Measurements from ENCODE around the gene STXBP1.

The STXBP1 gene

GRCh38 chr9:127686461-127687393, 74.7 kb downstream of the STXBP1 start:
- peak in 3 of 58 donors; percentile 18 to 35 (median 18) for DNase-seq

- peak in 2 of 58 donors; percentile 23 to 31 for DNase-seq
Observed at GRCh38 chr9:127689329-127690000, 77.4 kb downstream of the STXBP1 start.

- peak in 1 of 58 donors; percentile 17 for DNase-seq
Observed at GRCh38 chr9:127690735-127691134, 78.7 kb downstream of the STXBP1 start.

GRCh38 chr9:127692071-127692470, 80.0 kb downstream of the STXBP1 start:
- DNase-seq, result no peak

DNA sequence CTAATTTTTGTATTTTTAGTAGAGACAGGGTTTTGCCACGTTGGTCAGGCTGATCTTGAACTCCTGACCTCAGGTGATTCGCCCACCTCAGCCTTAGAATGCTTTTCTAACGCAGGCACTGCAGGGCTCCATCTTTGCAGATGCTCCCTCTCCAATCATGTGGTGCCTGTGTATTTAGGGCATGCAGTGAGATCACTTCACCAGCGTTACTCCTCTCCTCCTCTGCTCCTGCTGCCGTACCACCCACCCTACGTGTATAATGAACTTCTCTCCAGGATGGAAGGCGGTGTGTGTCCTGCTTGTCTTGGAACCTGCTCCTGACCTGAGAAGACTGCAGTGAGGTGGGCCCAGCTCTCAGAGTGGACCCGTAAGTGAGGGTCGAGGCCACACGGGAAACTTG, 81.1 kb downstream of the STXBP1 start:
- DNase-seq, result peak in 24 of 58 donors; percentile 4 to 82 (median 39)

- DNase-seq, result no peak
Observed at GRCh38 chr9:127693697-127694096, 81.6 kb downstream of the STXBP1 start.

- no peak for DNase-seq
Observed at GRCh38 chr9:127694890-127695720, 83.0 kb downstream of the STXBP1 start.

DNA sequence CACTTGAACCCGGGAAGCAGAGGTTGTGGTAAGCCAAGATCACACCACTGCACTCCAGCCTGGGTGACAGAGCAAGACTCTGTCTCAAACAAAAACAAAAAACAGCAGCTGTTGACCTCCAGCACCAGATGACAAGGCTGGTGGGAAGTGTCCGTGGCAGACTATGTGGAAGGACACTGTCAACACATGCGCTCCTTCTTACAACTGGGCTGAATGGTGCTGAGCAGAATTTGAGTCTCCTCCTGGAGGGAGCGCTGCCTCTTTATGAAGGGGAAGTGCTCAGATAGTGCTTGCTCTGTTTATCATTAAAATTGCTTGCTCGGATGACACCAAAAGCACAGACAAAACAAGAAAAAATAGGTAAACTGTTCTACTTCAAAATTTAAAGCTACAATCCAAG, 85.5 kb downstream of the STXBP1 start:
- no peak for DNase-seq

DNA sequence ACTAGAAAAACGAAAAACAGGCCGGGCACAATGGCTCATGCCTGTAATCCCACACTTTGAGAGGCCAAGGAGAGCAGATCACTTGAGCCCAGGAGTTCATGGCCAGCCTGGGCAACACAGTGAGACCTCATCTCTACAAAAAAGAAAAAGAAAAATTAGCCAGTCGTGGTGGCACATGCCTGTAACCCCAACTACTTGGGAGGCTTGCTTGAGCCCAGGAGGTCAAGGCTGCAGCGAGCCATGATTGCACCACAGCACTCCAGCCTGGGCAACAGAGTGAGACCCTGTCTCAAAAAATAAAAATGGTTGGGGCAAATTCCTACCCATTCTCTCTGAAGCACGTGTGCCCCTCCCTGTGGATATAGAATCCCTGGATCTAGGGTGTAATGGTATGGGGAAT, 86.3 kb downstream of the STXBP1 start:
- no peak for DNase-seq

- DNase-seq, result peak; percentile 71 to 98 (median 94)
Observed at GRCh38 chr9:127698985-127699670, 87.1 kb downstream of the STXBP1 start.

DNA sequence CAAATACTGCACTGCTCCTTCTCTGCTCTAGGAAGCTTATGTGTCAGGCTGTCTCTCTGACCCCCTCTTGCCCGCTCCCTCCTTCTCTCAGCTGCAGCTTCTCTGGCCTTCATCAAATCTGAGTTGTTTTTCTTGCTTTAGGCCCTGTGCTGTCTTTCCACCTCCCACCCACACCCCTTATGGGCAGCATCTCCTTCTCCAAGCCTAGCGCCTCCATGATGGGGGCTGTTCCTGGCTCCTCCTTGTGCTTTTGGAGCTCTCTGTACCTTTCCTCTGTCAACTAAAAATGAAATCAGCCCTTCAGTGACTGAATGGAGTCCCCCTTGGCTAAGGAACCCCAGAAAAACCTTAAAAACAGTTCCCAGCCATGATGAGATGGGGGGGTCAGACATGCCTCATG, 88.1 kb downstream of the STXBP1 start:
- DNase-seq, result peak in 24 of 58 donors; percentile 8 to 76 (median 45)

- no peak for DNase-seq
Observed at GRCh38 chr9:127700594-127701255, 88.6 kb downstream of the STXBP1 start.

- DNase-seq, result peak in 10 of 58 donors; percentile 17 to 61 (median 26)
Observed at GRCh38 chr9:127703289-127703946, 91.3 kb downstream of the STXBP1 start.

GRCh38 chr9:127705577-127706379, 93.7 kb downstream of the STXBP1 start:
- DNase-seq, result no peak

- DNase-seq, result no peak
Observed at GRCh38 chr9:127706836-127707241, 94.8 kb downstream of the STXBP1 start, which contains the start of gene CFAP157. Gene CFAP157 (plus strand): TSS chr9:127706988. CDS start chr9:127707032, 44 bp downstream.

DNA sequence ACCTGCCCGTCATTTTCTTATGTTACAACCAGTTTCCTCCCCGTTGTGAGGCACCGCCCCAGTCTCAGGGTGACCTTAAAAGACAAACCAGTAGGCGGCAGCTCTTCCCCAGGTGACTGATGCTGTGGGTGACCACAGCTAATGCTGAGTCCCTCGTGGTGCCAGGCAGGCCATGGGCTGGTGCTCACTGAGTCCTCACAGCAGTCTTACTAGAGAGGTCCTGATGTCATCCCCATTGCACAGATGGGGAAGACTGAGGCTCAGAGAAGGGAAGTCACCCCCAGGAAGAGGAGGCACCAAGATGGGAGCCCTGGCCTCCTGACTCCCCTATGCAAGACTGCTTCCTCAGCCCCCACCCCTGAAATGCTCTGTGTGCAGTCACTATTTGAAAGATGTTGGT, 95.7 kb downstream of the STXBP1 start:
- no peak for DNase-seq

DNA sequence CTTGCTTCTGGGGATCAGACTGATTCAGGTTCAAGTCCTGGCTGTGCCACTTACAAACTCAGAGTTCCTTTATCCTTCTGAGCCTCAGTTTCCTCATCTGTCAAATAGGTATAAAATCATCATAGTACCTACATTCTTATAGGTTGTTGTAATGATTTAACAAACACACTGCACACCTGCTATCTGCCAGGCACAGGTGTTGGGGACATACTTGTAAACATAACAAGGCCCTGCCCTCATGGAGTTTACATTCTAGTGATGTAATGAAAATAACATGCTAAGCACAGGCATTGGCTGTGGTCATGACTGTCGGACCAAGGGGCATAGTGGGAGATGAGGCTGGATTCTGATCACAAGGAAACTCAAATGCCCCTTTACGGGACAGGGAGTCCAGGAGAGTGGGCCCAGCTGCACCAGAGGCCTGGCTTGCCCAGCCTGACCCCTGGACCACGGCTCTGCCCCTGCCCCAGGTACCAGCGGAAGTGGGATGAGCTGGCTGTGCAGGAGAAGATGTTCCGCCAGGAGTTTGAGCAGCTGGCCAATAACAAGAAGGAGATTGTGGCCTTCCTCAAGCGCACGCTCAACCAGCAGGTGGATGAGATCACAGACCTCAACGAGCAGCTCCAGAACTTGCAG, 97.0 kb downstream of the STXBP1 start:
- no peak for DNase-seq

DNA sequence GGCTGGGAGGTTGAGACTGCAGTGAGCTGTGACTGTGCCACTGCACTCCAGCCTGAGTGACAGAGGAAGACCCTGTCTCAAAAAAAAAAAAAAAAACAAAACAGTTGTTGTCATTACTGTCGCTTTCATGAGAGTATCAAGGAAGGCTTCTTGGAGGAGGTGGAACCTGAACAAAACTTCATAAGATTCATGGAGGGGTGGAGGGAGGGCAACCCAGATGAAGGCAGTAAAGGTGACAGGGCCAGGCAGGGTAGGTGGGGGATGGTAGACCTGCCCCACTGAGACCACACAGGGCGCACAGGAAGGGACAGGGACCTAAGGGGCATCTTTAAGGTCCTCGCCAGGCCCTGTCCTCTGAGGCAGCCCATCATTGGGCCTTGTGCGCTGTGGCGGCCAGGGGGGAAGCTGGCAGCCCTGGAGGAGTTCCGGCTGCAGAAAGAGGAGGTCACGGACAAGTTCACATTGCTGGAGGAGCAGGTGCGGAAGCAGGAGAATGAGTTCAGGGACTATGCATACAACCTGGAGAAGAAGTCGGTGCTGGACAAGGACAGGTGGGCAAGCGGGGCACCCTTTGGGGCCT, 98.2 kb downstream of the STXBP1 start:
- DNase-seq, result no peak
